Left ventricle myocardium superior (tissue), 1 donor: ENCODE results near the gene ABCA4. TPM values are rescaled to one million over a fixed set of nuclear protein-coding genes. Genes with fewer than 3 reads are reported as not detected.
"Not testable (repeated sequence)": the region's sequence is repeated elsewhere in the genome, so short reads cannot be mapped to it uniquely, and the experiment has no call there.

Experiments used
- ATAC-seq: fragments of 200-7000 bp; cut with Tn5 transposase; one replicate; pipeline ENCODE4 v1.9.1; 2020; ENCODE audit warnings: mild to moderate bottlenecking, moderate library complexity
- DNase-seq: peaks from one replicate; pipeline ENCODE4 v3.0.0-alpha.2; 2020
- intact Hi-C: fragments of 100-400 bp; cut with micrococcal nuclease; formaldehyde crosslinking; loops from one replicate; pipeline ENCODE4 v1.11.0; 2022
- total RNA-seq: library from RNA; stranded (reverse); fragmentation: NEBNext Ultra II Directional; extraction: Animal tissue kit (Norgen Biotek cat#: 25700); gene quantifications from one replicate; pipeline ENCODE4 v1.2.1, GENCODE V29; 2021
- donor health status: DM: no; HTN: yes; CAD: no; lungs with severe emphysema.

ABCA4 gene
- total RNA-seq, 1 donor from 2014 or later: 0.55 TPM

GRCh38 chr1:93999840-94000415, 121.0 kb downstream of the ABCA4 start:
- intact Hi-C loops: no loop called here
- DNase-seq: no peak
- no peak for ATAC-seq

GRCh38 chr1:93998532-93998931, 122.4 kb downstream of the ABCA4 start:
- DNase-seq, ATAC-seq, intact Hi-C loops: not testable (repeated sequence)

DNA sequence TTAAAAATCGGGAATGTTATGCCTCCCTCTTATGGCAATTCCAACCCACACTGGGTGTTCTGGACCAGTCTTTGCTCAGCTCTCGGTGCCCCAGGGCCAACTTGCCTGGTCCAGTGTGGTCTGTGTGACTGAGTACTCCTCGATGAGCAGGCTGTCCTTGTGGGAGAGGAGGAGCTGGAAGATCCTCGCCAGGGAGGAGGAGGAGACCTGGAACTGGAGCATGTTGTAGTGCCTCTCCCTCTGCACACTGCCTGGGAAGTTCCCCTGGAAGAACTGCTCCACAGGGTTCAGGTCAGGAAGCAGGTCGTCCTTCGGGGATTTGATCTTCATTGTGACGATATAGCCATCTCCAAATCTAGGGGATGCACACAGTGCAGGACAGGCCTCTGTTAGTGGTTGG, 123.2 kb downstream of the ABCA4 start:
- DNase-seq (no peak), ATAC-seq (no peak)
- intact Hi-C loops: no loop called here

- intact Hi-C loops: no loop called here
- DNase-seq (no peak), ATAC-seq (no peak)
Measured at GRCh38 chr1:93995837-93996536, 125.0 kb downstream of the ABCA4 start.

DNA sequence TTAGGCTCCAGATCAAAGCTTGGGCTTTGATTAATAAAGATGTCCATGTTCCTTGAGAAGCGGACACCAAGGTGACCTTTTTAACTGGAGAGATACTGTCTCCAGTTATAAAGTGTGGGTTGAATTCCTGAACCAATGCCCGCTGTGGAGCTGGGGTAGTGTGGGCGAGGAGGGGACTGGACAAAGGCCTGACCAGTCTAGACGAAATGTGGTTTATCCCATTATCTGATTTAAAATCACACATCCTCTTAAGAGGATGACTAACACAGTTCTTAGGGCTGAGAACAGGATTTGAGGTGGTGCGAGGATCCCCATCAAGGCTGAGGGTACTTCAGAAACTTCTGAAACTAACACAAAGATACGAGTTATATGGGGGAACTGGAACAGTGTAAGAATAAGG, 127.2 kb downstream of the ABCA4 start:
- DNase-seq: no peak
- no peak for ATAC-seq
- intact Hi-C loops: no loop called here

DNA sequence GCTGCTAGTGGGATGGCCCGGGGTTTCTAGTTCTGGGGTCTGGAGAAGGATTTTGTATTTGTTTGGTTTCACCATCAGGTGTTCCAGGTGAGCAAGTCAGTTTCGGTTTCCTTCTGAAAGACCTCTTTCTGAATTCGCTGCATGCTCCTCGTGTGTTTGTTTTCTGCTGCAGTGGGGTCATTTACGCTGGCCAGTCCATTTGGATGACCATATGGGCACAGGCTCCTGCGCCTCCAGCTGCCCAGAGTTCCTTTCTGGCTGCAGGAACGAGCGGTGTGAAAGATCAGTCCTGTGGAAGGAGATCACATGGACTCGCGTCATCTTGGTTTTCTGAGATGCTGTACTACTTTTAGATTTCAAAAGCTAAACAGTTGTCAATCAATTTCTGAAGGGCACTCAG, 128.0 kb downstream of the ABCA4 start:
- DNase-seq (no peak), ATAC-seq (no peak)
- intact Hi-C loops: no loop called here

GRCh38 chr1:93992190-93992589, 128.8 kb downstream of the ABCA4 start:
- intact Hi-C loops: no loop called here
- ATAC-seq: no peak
- no peak for DNase-seq

- DNase-seq (no peak), ATAC-seq (no peak)
- intact Hi-C loops: no loop called here
Measured at GRCh38 chr1:93991271-93991670, 129.7 kb downstream of the ABCA4 start.

GRCh38 chr1:93990477-93990876, 130.5 kb downstream of the ABCA4 start:
- intact Hi-C loops, DNase-seq, ATAC-seq: not testable (repeated sequence)

DNA sequence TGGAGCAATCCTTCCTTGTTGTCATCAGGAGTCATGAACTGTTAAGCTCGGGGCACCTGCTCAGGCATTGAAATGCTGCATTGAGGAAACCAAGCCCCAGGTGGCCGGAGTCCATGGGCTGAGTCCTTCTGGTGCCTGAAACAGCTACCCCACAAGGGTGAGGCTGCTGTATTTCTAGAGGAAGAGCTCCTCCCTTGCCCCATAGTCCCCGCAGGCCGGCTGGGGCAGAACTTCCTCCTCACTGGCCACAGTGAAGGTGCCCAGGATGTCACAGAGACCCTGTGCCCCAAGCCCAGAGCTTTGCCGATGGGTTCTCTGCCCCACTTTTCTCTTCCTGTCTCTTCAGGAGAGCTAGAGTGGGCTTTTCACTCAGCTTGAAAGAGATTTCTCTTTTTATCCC, 130.9 kb downstream of the ABCA4 start:
- DNase-seq: no peak
- intact Hi-C loops: no loop called here
- no peak for ATAC-seq

DNA sequence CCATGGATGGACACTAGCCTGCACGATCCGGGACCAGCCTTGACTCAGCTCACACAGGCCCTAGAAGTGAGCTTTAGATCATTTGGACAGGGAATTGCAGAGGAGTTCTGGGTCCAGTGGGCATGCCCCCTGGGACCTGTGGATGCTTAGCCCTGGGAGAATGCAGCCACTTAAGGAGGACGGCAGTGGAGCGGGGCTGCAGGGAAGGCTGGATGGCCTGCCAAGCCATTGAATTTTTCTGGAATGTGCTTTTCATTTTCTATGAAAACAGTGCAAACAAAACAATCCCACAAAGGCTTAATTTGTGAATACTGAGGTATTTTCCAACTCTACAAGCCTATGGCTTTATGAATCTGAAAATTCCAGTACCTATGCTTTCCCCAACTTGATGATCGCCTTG, 131.3 kb downstream of the ABCA4 start:
- intact Hi-C loops: no loop called here
- no peak for DNase-seq
- ATAC-seq: no peak

DNA sequence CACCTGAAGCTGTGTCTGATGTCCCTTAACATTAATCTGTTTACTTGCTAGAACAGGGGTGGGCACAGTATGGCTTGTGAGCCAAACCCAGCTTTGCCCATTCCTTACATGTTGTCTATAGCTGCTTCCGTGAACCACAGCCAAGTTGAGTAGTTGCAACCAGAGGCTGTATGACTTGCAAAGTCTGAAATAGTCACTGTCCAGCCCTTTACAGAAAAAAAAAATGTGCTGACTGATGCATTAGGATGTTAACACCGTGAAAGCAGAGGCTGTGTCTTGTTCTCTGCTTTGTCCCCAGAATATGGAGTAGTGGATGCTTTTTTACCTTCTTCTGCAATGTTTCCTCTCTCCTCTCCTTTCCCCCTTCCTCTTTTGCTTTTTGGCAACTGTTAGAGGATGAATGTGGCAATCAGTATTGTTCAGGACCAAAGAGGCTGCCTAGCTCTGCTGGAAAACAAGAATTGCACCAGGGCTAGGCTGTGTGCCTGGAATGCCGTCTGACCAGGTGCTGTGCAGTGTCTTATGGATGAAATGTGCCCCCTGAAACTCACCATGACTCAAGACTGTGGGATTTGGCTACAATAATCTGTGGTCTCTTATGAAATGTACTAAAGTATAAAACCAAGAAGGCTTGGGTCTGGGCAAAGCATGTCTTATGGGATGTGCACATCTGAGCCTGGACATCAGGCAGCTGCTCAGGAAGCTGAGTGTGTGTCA, 132.2 kb downstream of the ABCA4 start:
- intact Hi-C loops: no loop called here
- DNase-seq (no peak), ATAC-seq (no peak)

DNA sequence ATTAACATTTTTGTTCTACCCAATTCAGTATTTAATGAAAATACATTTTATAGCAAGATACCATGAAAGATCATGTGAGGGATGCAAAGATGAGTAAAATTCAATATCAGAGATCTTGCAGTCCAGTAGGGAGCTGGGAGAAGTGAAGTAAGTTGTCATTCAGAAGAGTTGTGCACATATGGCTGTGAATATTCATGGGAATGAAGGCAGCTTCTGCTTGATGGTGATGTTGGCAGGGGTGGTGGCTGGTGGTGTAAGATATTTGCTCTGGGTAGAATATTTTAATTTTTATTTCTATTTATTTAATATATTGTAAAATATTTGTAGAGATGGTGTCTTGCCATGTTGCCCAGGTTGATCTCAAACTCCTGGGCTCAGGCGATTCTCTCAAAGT, 139.7 kb downstream of the ABCA4 start:
- intact Hi-C loops: no loop called here
- ATAC-seq: no peak
- no peak for DNase-seq

GRCh38 chr1:93980320-93981273, 140.4 kb downstream of the ABCA4 start:
- intact Hi-C loops: no loop called here
- peak; percentile 23 for ATAC-seq
- DNase-seq: no peak

DNA sequence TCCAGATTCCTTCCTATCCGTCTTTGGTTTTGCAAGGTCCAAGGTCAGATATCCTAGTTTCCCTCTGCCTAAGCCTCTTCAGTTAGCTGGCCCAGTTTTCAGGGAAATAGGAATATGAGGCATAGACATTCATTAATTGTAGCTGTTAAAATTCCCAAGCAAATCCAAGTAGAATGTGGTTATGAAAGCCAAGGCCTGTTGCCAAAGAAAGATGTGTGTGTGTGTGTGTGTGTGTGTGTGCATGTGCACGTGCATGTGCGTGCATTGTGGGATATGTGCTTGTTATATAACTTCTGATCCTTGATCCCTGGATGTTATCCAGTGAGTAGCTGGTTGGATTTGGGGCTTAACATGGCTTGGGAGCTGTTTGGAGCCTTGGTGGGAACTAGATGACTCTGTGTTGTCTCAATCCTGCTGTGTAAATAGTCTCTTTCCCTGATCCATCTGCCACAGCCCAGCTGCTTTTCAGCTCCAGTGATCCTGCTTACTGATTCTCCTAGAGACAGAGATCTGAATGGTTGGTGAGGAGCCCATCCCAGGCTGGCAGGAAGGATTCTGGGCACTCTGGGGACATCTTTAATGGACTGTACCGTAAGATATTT, 141.1 kb downstream of the ABCA4 start:
- intact Hi-C loops: no loop called here
- ATAC-seq: peak; percentile 81
- peak; percentile 57 for DNase-seq

DNA sequence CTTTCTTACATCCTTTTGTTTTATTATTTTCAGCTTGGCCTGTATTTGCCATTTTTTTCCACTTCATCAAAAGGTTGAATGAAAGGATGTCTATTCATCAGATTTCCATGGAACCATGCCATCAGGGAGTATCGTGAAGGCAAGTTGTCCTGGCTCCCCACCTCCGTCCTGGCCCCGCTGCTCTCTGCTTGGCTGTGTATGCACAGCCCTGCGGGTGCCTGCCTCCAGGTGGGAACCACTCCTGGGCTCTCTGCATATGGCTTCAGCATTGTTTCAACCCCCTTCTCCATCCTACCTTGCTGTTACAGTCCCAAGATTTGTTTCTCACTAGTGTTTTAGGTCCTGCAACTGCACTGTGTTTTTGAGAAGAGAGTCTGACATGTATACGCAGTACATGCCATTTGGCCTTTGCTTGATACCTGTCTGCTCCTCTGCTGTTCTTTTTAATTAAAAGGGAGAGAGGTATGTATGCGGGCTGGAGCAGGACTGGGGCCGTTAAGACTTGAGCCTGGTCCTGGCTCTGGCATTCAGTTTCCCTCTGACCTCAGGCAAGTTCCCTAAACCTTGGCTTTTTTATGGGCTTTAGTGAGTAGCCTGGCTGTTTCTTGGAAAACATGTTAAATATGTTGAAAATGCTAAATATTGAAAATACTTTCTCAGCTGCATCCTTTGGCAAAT, 141.8 kb downstream of the ABCA4 start:
- ATAC-seq: no peak
- intact Hi-C loops: no loop called here
- no peak for DNase-seq

DNA sequence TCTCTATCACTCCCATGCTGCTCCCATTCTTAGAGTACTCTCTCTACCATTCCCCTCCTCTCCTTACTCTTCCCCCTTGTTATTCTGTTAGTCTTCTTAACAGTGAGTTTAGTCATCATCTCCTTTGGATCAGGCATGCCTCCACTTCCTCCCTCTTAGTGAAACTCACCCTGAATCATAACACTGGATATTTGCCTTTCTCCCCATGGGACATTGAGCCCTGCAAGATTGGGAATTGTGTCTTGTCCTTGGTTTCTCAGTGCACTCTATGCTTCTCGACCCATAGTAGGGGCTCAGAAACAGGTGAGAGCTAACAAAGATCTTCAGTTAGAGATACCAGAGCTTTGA, 143.4 kb downstream of the ABCA4 start:
- DNase-seq: no peak
- ATAC-seq: no peak
- intact Hi-C loops: no loop called here

DNA sequence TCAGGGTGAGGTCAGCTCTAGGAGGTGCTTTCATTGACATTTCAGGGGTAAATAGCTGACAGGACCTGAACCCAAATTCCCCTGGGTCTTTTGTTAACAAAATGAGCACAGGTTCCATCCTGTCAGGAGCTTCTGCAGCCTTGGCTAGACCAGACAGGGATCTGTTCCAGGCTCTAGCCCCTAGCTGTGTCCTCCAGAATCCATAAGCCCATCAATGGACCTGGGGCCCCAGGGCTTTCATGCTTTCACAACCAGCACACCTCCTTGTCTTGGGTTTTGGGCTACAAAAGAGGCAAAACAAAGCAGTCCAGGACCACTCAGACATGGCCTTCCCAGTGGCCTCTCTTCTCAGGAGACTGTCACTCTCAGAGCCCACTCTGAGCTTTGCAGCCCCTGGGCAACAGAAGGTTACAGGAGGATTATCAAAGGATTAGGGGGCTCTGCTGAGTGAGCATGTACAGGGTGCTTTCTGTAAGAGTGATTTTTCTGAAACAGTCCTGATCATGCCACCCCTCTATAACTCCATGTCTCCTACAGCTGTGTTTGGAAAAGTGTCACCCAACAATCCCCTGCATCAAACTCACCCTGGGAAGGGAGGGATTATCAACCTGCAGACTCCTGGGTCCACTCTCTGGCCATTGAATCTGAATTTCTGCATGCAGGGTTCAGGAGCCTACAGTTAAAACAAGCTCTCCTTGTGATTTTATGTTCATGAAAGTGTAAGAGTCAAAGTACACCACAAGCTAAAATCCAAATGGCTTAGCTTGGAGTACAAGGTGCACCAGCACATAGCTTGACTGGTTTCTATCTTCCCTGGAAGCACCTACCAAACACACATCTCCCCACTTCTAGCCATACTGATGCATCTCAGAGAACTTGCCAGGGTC, 144.0 kb downstream of the ABCA4 start:
- intact Hi-C loops: no loop called here

More for the DNA sequence above, 144.0 kb downstream of the ABCA4 start:
- ATAC-seq (no peak), DNase-seq (no peak)
